Body of pancreas (tissue), 4 donors: ENCODE results near the gene EFCAB11.

Source experiments
- CTCF ChIP-seq, 7 experiments: fragments of 450-650 bp in 4 of 7; fragments of 200-600 bp in 3 of 7; sonication (generic) in 3 of 7; IDR thresholded peaks; one replicate each; pipeline ENCODE4 v1.5.1; 2016 to 2019; ENCODE audit warnings: antibody characterized with exemption in 7 of 7
- POLR2A ChIP-seq, 3 donors: fragments of 450-650 bp; IDR thresholded peaks; one replicate each; pipeline ENCODE4 v1.6.1; 2016; ENCODE audit warnings: antibody characterized with exemption in 3 of 3, mild to moderate bottlenecking in 2 of 3

GRCh38 chr14:89765346-89765745 lies 189.2 kb downstream of the EFCAB11 start:
- TF ChIP-seq CTCF (IDR thresholded peaks at IDR 0.05) = no peak
- TF ChIP-seq POLR2A (IDR thresholded peaks at IDR 0.05) = no peak
